Measurements from ENCODE around the gene COL18A1.

DNA sequence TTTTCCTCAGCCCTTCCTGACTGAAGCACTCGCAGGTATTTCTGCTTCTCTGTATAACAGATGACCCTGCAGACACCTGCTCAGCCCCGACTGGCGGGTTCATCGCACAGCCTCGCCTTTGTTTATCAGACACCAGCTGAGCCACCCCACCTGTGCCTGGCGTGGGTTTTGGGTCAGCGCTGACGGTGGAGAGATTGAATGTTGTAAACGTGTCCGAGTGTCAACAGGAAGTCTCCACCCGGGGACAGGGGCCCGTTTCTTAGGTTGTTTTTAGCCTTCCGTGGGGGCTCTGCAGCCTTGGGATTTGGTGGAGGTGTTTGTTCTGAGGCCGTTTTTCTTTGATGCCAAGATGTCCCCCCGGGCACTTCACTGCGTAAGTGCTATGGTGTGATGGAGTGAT is 60.1 kb downstream of the COL18A1 start:
- TF ChIP-seq ELF1 (IDR thresholded peaks at IDR 0.05) (no peak), NRF1 (IDR thresholded peaks at IDR 0.05; ENCODE audit: low read depth, low read length) (no peak), JUND (IDR thresholded peaks at IDR 0.05) (no peak)
- TF ChIP-seq, protein P1, sequence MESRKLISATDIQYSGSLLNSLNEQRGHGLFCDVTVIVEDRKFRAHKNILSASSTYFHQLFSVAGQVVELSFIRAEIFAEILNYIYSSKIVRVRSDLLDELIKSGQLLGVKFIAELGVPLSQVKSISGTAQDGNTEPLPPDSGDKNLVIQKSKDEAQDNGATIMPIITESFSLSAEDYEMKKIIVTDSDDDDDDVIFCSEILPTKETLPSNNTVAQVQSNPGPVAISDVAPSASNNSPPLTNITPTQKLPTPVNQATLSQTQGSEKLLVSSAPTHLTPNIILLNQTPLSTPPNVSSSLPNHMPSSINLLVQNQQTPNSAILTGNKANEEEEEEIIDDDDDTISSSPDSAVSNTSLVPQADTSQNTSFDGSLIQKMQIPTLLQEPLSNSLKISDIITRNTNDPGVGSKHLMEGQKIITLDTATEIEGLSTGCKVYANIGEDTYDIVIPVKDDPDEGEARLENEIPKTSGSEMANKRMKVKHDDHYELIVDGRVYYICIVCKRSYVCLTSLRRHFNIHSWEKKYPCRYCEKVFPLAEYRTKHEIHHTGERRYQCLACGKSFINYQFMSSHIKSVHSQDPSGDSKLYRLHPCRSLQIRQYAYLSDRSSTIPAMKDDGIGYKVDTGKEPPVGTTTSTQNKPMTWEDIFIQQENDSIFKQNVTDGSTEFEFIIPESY (IDR thresholded peaks at IDR 0.05; ENCODE audit: borderline replicate concordance, low read depth), result no peak
- TF ChIP-seq, protein P2, sequence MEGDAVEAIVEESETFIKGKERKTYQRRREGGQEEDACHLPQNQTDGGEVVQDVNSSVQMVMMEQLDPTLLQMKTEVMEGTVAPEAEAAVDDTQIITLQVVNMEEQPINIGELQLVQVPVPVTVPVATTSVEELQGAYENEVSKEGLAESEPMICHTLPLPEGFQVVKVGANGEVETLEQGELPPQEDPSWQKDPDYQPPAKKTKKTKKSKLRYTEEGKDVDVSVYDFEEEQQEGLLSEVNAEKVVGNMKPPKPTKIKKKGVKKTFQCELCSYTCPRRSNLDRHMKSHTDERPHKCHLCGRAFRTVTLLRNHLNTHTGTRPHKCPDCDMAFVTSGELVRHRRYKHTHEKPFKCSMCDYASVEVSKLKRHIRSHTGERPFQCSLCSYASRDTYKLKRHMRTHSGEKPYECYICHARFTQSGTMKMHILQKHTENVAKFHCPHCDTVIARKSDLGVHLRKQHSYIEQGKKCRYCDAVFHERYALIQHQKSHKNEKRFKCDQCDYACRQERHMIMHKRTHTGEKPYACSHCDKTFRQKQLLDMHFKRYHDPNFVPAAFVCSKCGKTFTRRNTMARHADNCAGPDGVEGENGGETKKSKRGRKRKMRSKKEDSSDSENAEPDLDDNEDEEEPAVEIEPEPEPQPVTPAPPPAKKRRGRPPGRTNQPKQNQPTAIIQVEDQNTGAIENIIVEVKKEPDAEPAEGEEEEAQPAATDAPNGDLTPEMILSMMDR (IDR thresholded peaks at IDR 0.05), result no peak
- TF ChIP-seq, protein P3, sequence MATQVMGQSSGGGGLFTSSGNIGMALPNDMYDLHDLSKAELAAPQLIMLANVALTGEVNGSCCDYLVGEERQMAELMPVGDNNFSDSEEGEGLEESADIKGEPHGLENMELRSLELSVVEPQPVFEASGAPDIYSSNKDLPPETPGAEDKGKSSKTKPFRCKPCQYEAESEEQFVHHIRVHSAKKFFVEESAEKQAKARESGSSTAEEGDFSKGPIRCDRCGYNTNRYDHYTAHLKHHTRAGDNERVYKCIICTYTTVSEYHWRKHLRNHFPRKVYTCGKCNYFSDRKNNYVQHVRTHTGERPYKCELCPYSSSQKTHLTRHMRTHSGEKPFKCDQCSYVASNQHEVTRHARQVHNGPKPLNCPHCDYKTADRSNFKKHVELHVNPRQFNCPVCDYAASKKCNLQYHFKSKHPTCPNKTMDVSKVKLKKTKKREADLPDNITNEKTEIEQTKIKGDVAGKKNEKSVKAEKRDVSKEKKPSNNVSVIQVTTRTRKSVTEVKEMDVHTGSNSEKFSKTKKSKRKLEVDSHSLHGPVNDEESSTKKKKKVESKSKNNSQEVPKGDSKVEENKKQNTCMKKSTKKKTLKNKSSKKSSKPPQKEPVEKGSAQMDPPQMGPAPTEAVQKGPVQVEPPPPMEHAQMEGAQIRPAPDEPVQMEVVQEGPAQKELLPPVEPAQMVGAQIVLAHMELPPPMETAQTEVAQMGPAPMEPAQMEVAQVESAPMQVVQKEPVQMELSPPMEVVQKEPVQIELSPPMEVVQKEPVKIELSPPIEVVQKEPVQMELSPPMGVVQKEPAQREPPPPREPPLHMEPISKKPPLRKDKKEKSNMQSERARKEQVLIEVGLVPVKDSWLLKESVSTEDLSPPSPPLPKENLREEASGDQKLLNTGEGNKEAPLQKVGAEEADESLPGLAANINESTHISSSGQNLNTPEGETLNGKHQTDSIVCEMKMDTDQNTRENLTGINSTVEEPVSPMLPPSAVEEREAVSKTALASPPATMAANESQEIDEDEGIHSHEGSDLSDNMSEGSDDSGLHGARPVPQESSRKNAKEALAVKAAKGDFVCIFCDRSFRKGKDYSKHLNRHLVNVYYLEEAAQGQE (IDR thresholded peaks at IDR 0.05; ENCODE audit: low read depth, low read length), result no peak
